Mesothelial cell of epicardium (in vitro differentiated cells): Measurements from ENCODE around the gene SH3BGRL3. TPM values are rescaled to one million over a fixed set of nuclear protein-coding genes. Genes with fewer than 3 reads are reported as not detected.
"Not testable (repeated sequence)": the region's sequence is repeated elsewhere in the genome, so short reads cannot be mapped to it uniquely, and the experiment has no call there.

Source experiments
- DNase-seq, 2 experiments: peaks; one replicate each; pipeline ENCODE4 v3.0.0; 2021; ENCODE audit warnings: low spot score in 2 of 2; ENCODE audit not compliant: unreplicated experiment in 2 of 2
- H3K27ac Mint-ChIP-seq: 2 replicates; pipeline ENCODE4 v1.8.0; 2021; ENCODE audit warnings: mixed read lengths
- H3K27me3 Mint-ChIP-seq: 2 replicates; pipeline ENCODE4 v1.8.0; 2021; ENCODE audit warnings: low read depth, mixed read lengths
- H3K36me3 Mint-ChIP-seq: 2 replicates; pipeline ENCODE4 v1.8.0; 2021; ENCODE audit warnings: mixed read lengths
- H3K4me1 Mint-ChIP-seq: 2 replicates; pipeline ENCODE4 v1.8.0; 2021; ENCODE audit warnings: mixed read lengths
- H3K4me3 Mint-ChIP-seq: 2 replicates; pipeline ENCODE4 v1.8.0; 2021; ENCODE audit warnings: mild to moderate bottlenecking, moderate library complexity, mixed read lengths
- H3K9me3 Mint-ChIP-seq: 2 replicates; pipeline ENCODE4 v1.8.0; 2021; ENCODE audit warnings: mixed read lengths
- CTCF ChIP-seq: fragments of 200-600 bp; sonication (generic); IDR thresholded peaks from one replicate; pipeline ENCODE4 v1.5.0; 2021; ENCODE audit warnings: antibody characterized with exemption; ENCODE audit not compliant: unreplicated experiment
- total RNA-seq: library from RNA; stranded (reverse); gene quantifications from 3 replicates; pipeline ENCODE4 v1.2.1, GENCODE V29; 2021

SH3BGRL3 gene
- total RNA-seq, result 35.6 to 37.4 TPM (median 36.3 TPM) in 3 replicates

- DNase-seq, result peak; percentile 65 to 81
- Mint-ChIP-seq H3K4me1 (peaks cover 31% of the 10 kb centered on the region), H3K9me3 (no peaks in the 10 kb centered on the region)
Observed at GRCh38 chr1:26279456-26280332, at the start of gene SH3BGRL3. Gene SH3BGRL3, plus strand, starts transcription at chr1:26280086. Its CDS starts 70 bp downstream, at chr1:26280156.

GRCh38 chr1:26230682-26231081 lies 49.2 kb upstream of the SH3BGRL3 start:
- H3K27me3 Mint-ChIP-seq, result peaks cover 13% of the 10 kb centered on the region
- H3K4me3 Mint-ChIP-seq, DNase-seq, H3K27ac Mint-ChIP-seq, H3K9me3 Mint-ChIP-seq, H3K36me3 Mint-ChIP-seq: not testable (repeated sequence)
- peaks cover 13% of the 10 kb centered on the region for H3K4me1 Mint-ChIP-seq

More at GRCh38 chr1:26279456-26280332, at the start of gene SH3BGRL3:
- peaks cover 4% of the 10 kb centered on the region for H3K36me3 Mint-ChIP-seq
- TF ChIP-seq CTCF, result no peak
- H3K4me3 Mint-ChIP-seq, result peak within 1 kb of the TSS; percentile 87
- H3K27ac Mint-ChIP-seq, result peak within 1 kb of the TSS; percentile 88
- no peaks in the 10 kb centered on the region for H3K27me3 Mint-ChIP-seq

- Mint-ChIP-seq H3K4me3 (peak within 1 kb of the TSS; percentile 99), H3K4me1 (peaks cover 31% of the 10 kb centered on the region), H3K9me3 (no peaks in the 10 kb centered on the region), H3K27me3 (no peaks in the 10 kb centered on the region), H3K36me3 (no peaks in the 10 kb centered on the region), H3K27ac (peak within 1 kb of the TSS; percentile 99)
- peak; percentile 98 to 99 for DNase-seq
- peak; percentile 74 for TF ChIP-seq CTCF
Observed at GRCh38 chr1:26233903-26234643, 45.8 kb upstream of the SH3BGRL3 start, which contains the start of gene CEP85. Gene CEP85, plus strand, starts transcription at chr1:26234200. Its CDS starts 5,584 bp downstream, at chr1:26239784.

DNA sequence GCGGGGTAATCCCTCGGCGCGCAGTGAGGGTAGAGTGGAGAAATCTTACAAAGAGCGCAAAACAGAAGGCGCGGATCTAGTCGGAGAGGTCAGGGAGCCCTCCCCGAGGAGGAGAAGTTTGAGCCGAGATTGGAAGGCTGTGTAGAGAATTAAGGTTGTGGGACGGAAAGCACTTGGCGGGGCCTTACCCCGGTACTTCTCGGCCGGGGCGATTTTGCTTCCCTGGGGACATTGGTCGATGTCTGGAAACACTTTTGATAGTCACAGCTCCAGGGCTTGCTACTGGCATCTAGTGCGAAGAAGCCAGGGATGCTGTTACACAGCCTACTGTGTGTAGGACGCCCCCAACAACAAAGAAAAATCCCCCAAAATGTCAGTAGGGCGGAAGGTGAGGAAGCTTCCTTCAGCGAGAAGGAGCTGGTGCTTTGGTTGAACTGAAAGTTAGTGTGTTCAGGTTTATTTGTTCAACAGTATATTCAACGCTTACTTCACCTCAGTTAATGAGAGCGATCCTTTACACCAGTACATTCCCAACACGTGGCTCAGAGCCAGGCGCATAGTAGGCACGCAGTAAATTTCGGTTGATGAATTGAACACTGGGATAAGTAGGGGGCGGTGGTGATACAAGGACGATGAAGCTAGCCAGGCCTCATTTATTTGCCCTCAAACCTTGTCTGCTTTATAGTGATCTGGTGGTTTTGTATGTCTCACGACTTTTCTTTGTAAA lies 45.1 kb upstream of the SH3BGRL3 start:
- Mint-ChIP-seq H3K27me3 (no peaks in the 10 kb centered on the region), H3K36me3 (no peaks in the 10 kb centered on the region), H3K9me3 (no peaks in the 10 kb centered on the region), H3K4me1 (peaks cover 31% of the 10 kb centered on the region), H3K27ac (peak overlapping the region; percentile 99), H3K4me3 (peak overlapping the region; percentile 99)
- DNase-seq, result no peak
- no peak for TF ChIP-seq CTCF

DNA sequence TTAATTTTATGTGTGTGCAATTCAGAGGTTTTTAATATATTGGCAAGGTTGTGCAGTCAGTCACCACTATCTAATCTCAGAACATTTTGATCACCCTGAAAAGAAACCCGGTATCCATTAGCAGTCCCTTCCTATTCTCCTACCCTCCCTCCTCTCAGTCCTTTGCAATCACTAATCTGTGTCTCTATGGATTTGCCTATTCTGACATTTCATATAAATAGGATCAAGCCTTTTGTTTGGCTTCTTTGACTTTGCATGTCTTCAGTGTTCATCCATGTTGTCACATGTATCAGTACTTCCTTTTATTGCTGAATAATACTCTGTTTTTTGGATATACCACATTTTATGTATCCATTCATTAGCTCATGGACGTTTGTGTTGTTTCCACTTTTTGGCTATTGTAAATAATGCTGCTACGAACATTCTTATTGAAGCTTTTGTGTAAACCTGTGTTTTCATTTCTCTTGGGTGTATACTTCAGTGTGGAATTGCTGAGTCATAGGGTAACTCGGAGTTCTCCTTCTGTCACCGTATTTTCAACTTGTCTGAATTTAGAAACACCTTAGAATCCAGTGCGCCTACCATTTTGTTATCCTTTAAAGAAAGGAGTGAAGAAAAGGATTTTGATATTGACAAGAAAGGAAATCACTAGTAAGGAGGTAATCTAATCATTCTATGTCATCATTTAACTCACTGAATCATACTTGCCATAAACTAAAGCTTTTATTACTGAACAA lies 42.5 kb upstream of the SH3BGRL3 start:
- Mint-ChIP-seq H3K4me3 (no peak overlapping the region), H3K4me1 (peaks cover 31% of the 10 kb centered on the region), H3K9me3 (no peaks in the 10 kb centered on the region), H3K27ac (peak overlapping the region; percentile 72), H3K27me3 (no peaks in the 10 kb centered on the region), H3K36me3 (no peaks in the 10 kb centered on the region)
- no peak for DNase-seq
- TF ChIP-seq CTCF, result no peak
